PFSK-1 (cell line): ENCODE results near the gene GMCL2.

Source experiments
- FOXP2 ChIP-seq: optimal IDR thresholded peaks from 2 replicates; pipeline ENCODE3; 2011; ENCODE audit warnings: borderline replicate concordance, control low read depth, inconsistent platforms; ENCODE audit not compliant: insufficient read depth; ENCODE audit errors: extremely low read length, extremely low read depth
- SIN3A ChIP-seq: IDR thresholded peaks from 2 replicates; pipeline ENCODE4 v1.6.1; 2012; ENCODE audit warnings: mild to moderate bottlenecking, low read length, moderate library complexity, borderline replicate concordance; ENCODE audit not compliant: insufficient read depth
- TAF1 ChIP-seq: IDR thresholded peaks from 2 replicates; pipeline ENCODE4 v1.6.1; 2012; ENCODE audit warnings: low read length, control low read depth, borderline replicate concordance; ENCODE audit not compliant: insufficient read depth
- TF ChIP-seq, protein P1 (sequence below), 2 experiments: IDR thresholded peaks; 2 replicates each; pipeline versions ENCODE4 v1.6.1 to v1.8.0; 2011 to 2012; ENCODE audit warnings: low read depth in 2 of 2, low read length in 2 of 2, control low read depth in 1 of 2, inconsistent platforms in 1 of 2, mild to moderate bottlenecking in 1 of 2, moderate library complexity in 1 of 2; ENCODE audit not compliant: insufficient read depth in 1 of 2

- TF ChIP-seq FOXP2 (no peak), SIN3A (no peak), TAF1 (no peak)
- TF ChIP-seq, protein P1, sequence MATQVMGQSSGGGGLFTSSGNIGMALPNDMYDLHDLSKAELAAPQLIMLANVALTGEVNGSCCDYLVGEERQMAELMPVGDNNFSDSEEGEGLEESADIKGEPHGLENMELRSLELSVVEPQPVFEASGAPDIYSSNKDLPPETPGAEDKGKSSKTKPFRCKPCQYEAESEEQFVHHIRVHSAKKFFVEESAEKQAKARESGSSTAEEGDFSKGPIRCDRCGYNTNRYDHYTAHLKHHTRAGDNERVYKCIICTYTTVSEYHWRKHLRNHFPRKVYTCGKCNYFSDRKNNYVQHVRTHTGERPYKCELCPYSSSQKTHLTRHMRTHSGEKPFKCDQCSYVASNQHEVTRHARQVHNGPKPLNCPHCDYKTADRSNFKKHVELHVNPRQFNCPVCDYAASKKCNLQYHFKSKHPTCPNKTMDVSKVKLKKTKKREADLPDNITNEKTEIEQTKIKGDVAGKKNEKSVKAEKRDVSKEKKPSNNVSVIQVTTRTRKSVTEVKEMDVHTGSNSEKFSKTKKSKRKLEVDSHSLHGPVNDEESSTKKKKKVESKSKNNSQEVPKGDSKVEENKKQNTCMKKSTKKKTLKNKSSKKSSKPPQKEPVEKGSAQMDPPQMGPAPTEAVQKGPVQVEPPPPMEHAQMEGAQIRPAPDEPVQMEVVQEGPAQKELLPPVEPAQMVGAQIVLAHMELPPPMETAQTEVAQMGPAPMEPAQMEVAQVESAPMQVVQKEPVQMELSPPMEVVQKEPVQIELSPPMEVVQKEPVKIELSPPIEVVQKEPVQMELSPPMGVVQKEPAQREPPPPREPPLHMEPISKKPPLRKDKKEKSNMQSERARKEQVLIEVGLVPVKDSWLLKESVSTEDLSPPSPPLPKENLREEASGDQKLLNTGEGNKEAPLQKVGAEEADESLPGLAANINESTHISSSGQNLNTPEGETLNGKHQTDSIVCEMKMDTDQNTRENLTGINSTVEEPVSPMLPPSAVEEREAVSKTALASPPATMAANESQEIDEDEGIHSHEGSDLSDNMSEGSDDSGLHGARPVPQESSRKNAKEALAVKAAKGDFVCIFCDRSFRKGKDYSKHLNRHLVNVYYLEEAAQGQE (IDR thresholded peaks at IDR 0.05; ENCODE audit: insufficient read depth in 1 of 2, low read depth in 2 of 2, low read length in 2 of 2), result no peak
Observed at GRCh38 chr5:178231539-178232123, 44.5 kb upstream of the GMCL2 start.
